Measurements from ENCODE around the gene DENND4A.

- TF ChIP-seq CTCF (IDR thresholded peaks at IDR 0.05) (no peak), POLR2A (IDR thresholded peaks at IDR 0.05) (no peak)
These were observed 27.0 kb downstream of the DENND4A start for GRCh38 chr15:65765106-65765505.

All from lower leg skin (tissue), 3 donors.